Small intestine (tissue), 7 donors: ENCODE measurements around the gene ZNF536. TPM values are rescaled to one million over a fixed set of nuclear protein-coding genes. Genes with fewer than 3 reads are reported as not detected.

Experiments
- DNase-seq, 2 donors: peaks; one replicate each; pipeline versions ENCODE4 v3.0.0 to v3.0.0-alpha.2; 2013
- FAIRE-seq: peaks from 2 replicates; lab custom pipeline; 2012; peaks lifted over from hg19 to GRCh38; lab: Jason Lieb, UNC
- H3K27ac ChIP-seq, 3 donors: one replicate each; pipeline ENCODE4 v1.5.1; 2013; ENCODE audit warnings: low read length in 2 of 3, mild to moderate bottlenecking in 2 of 3, control low read depth in 1 of 3, inconsistent platforms in 1 of 3, low read depth in 1 of 3, moderate library complexity in 1 of 3
- H3K27me3 ChIP-seq, 3 donors: one replicate each; pipeline ENCODE4 v1.6.1; 2013; ENCODE audit warnings: low read length in 3 of 3, inconsistent platforms in 1 of 3; ENCODE audit not compliant: control insufficient read depth in 3 of 3, insufficient read depth in 3 of 3
- H3K36me3 ChIP-seq, 3 donors: one replicate each; pipeline ENCODE4 v1.6.1; 2013; ENCODE audit warnings: low read length in 3 of 3, inconsistent platforms in 1 of 3, low read depth in 1 of 3, mild to moderate bottlenecking in 1 of 3, moderate library complexity in 1 of 3; ENCODE audit not compliant: control insufficient read depth in 3 of 3, insufficient read depth in 2 of 3
- H3K4me1 ChIP-seq, 3 donors: one replicate each; pipeline ENCODE4 v1.6.1; 2013; ENCODE audit warnings: low read length in 2 of 3, inconsistent platforms in 1 of 3, low read depth in 1 of 3, mild to moderate bottlenecking in 1 of 3, moderate library complexity in 1 of 3; ENCODE audit not compliant: control insufficient read depth in 3 of 3, insufficient read depth in 2 of 3
- H3K4me3 ChIP-seq, 3 donors: one replicate each; pipeline ENCODE4 v1.5.1; 2013; ENCODE audit warnings: low read length in 3 of 3, control low read depth in 1 of 3, inconsistent platforms in 1 of 3, low read depth in 1 of 3, mild to moderate bottlenecking in 1 of 3, moderate library complexity in 1 of 3
- H3K9me3 ChIP-seq, 2 donors: one replicate each; pipeline ENCODE4 v1.6.1; 2013; ENCODE audit warnings: low read depth in 1 of 2, low read length in 1 of 2; ENCODE audit not compliant: control insufficient read depth in 2 of 2, insufficient read depth in 1 of 2
- WGBS, 3 donors: extraction: QIAGEN DNeasy Blood & Tissue Kit; methylation state at CpG; one replicate each; pipeline ENCODE4 v1.1.7; 2013; 5-methylcytosine and 5-hydroxymethylcytosine counted together
- polyA plus RNA-seq, 4 donors: library from polyadenylated mRNA; stranded (reverse) in 3 of 4; unstranded in 1 of 4; fragments of 200-250 nt in 3 of 4; fragments of 120-200 nt in 1 of 4; gene quantifications; one replicate each; pipeline versions ENCODE4 v1.2.1 to v1.2.3, GENCODE V29; 2013
- donor health status: healthy with polysubstance abuse.
- donor health status: control.
- donor health status: control.
- donor health status: Bipolar disorder and iron deficiency.
- donor health status: healthy.

The ZNF536 gene
- polyA plus RNA-seq, 4 donors, result 0.27 to 3.3 (median 0.98) TPM; not detected in 1

- no peak for DNase-seq
- no peak for FAIRE-seq
- WGBS, 3 donors, result 63 to 70% (median 65%) methylated on average over 11 of the region's 11 CpGs
- Histone ChIP-seq H3K4me3 (no peak overlapping the region), H3K36me3 (no peaks in the 10 kb centered on the region), H3K27me3 (no peaks in the 10 kb centered on the region), H3K4me1 (no peaks in the 10 kb centered on the region), H3K27ac (no peak overlapping the region), H3K9me3 (no peaks in the 10 kb centered on the region)
Measured at GRCh38 chr19:30551271-30551670, 179.1 kb downstream of the ZNF536 start.

DNA sequence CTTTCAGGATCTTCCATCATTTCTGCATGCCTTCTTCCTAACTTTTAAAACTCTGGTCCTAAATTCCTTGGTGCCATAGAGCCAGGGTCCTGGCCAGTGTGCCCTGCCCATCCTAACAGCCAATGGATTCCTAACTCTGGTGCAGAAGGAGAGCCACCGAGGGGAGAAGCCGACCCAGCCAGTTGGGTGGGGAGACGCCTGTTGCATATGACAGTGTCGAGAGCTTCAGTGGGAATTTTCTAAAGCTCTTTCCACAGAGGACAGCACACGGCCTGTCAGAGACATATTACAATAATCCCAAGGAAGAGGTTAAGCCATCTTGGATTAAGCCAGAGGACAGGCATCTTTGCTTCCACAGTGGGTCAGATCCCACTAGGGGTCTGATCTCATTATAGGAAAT is 180.4 kb downstream of the ZNF536 start:
- no peak overlapping the region for H3K4me3 ChIP-seq
- no peaks in the 10 kb centered on the region for H3K27me3 ChIP-seq
- H3K36me3 ChIP-seq, result no peaks in the 10 kb centered on the region
- H3K9me3 ChIP-seq, result no peaks in the 10 kb centered on the region
- WGBS, 3 donors, result 81 to 88% (median 87%) methylated on average over 5 of the region's 5 CpGs
- H3K27ac ChIP-seq, result no peak overlapping the region
- DNase-seq, result no peak
- no peaks in the 10 kb centered on the region for H3K4me1 ChIP-seq
- no peak for FAIRE-seq

GRCh38 chr19:30555075-30555790 is 183.0 kb downstream of the ZNF536 start:
- Histone ChIP-seq H3K4me1 (no peaks in the 10 kb centered on the region), H3K9me3 (no peaks in the 10 kb centered on the region), H3K27me3 (no peaks in the 10 kb centered on the region), H3K4me3 (no peak overlapping the region), H3K27ac (no peak overlapping the region), H3K36me3 (no peaks in the 10 kb centered on the region)
- no peak for DNase-seq
- FAIRE-seq, result no peak
- 69 to 81% (median 73%) methylated on average over 12 of the region's 12 CpGs for WGBS, 3 donors

GRCh38 chr19:30555791-30556110 is 183.6 kb downstream of the ZNF536 start:
- 43 to 83% (median 78%) methylated on average over 1 of the region's 1 CpG for WGBS, 3 donors
- Histone ChIP-seq H3K36me3 (no peaks in the 10 kb centered on the region), H3K9me3 (no peaks in the 10 kb centered on the region), H3K4me3 (no peak overlapping the region), H3K4me1 (no peaks in the 10 kb centered on the region), H3K27ac (no peak overlapping the region), H3K27me3 (no peaks in the 10 kb centered on the region)
- DNase-seq, result no peak
- FAIRE-seq, result no peak

- 27 to 45% (median 42%) methylated on average over 6 of the region's 6 CpGs for WGBS, 3 donors
- Histone ChIP-seq H3K27me3 (no peaks in the 10 kb centered on the region), H3K9me3 (no peaks in the 10 kb centered on the region), H3K4me1 (no peaks in the 10 kb centered on the region), H3K4me3 (no peak overlapping the region), H3K27ac (no peak overlapping the region), H3K36me3 (no peaks in the 10 kb centered on the region)
- FAIRE-seq, result no peak
- no peak for DNase-seq
Measured at GRCh38 chr19:30556230-30556711, 184.1 kb downstream of the ZNF536 start.

GRCh38 chr19:30557212-30557611 is 185.0 kb downstream of the ZNF536 start:
- no peak overlapping the region for H3K4me3 ChIP-seq
- no peak overlapping the region for H3K27ac ChIP-seq
- no peaks in the 10 kb centered on the region for H3K9me3 ChIP-seq
- H3K4me1 ChIP-seq, result no peaks in the 10 kb centered on the region
- H3K36me3 ChIP-seq, result no peaks in the 10 kb centered on the region
- FAIRE-seq, result no peak
- no peak for DNase-seq
- no peaks in the 10 kb centered on the region for H3K27me3 ChIP-seq
- 30 to 55% (median 35%) methylated on average over 4 of the region's 4 CpGs for WGBS, 3 donors

DNA sequence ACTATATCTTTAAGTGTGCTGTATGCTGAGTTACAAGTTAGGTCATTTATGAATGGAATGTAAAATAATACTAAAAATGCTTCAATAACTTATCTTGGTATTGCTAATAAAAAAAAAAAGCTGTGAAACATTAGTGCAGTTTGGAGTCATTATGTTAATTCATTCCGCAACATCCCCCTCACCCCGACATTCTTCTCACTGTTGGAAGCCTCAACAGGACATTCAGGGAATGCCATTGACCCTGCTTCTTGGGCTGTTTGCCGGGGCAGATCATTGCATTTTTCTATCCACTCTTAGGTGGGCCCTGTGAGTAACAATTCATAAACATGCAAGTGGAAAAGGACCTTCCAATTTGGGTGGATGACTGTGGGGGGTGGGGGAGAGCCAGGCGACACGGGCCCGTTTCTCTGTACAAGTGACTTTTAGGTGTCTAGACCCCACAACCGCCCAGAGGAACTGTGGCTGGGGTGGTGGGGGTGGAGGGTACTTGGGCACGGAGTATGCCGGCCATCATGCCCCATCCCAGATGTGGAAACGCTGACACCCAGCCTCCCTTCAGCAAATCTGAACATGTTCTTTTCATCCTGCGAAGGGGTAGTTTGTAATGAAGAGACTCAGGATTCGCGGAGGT is 185.9 kb downstream of the ZNF536 start:
- FAIRE-seq, result no peak
- Histone ChIP-seq H3K9me3 (no peaks in the 10 kb centered on the region), H3K36me3 (no peaks in the 10 kb centered on the region), H3K4me3 (no peak overlapping the region), H3K4me1 (no peaks in the 10 kb centered on the region), H3K27ac (no peak overlapping the region), H3K27me3 (no peaks in the 10 kb centered on the region)
- WGBS, 3 donors, result 79 to 82% (median 80%) methylated on average over 13 of the region's 13 CpGs
- DNase-seq, result no peak

DNA sequence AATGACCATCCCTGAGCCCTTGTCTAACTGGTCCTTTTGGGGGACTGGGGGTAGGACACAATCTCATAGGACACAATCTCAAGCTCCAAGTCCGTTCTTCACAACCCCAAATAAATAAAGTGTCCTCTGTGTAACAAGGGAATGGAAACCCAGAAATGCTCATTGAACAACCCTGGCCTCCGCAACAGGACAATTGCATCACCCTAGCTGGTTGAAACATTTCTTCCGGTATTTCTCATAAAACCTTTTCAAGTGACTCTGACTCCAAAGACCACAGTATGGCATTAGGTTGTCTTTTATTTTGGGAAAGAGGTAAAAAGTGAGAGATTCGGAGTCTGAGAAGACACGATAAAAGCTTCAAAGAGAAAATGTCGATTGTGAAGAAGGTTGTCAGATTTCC is 186.6 kb downstream of the ZNF536 start:
- DNase-seq (no peak), FAIRE-seq (no peak)

More for the DNA sequence above, 186.6 kb downstream of the ZNF536 start:
- WGBS, 3 donors, result 89 to 91% (median 90%) methylated on average over 6 of the region's 6 CpGs
- Histone ChIP-seq H3K4me3 (no peak overlapping the region), H3K36me3 (no peaks in the 10 kb centered on the region), H3K4me1 (no peaks in the 10 kb centered on the region), H3K27ac (no peak overlapping the region), H3K27me3 (no peaks in the 10 kb centered on the region), H3K9me3 (no peaks in the 10 kb centered on the region)
